Activated CD4-positive, alpha-beta memory T cell treated with anti-CD3 and anti-CD28 coated beads, Interleukin-2, amount 10 ng/mL, durations not matched to agents 7 days and 5 days (primary cell): Measurements from ENCODE around the gene EIF4E2. TPM values are rescaled to one million over a fixed set of nuclear protein-coding genes. Genes with fewer than 3 reads are reported as not detected.

Experiments
- CTCF ChIA-PET: fragments of 350-600 bp; sonication (Branson Sonifier 250); formaldehyde crosslinking; loops from one replicate; lab custom pipeline; 2021; ENCODE audit warnings: antibody characterized with exemption, inconsistent platforms; lab: Charles Lee
- POLR2A ChIA-PET: fragments of 350-600 bp; sonication (Branson Sonifier 250); formaldehyde crosslinking; loops from one replicate; lab custom pipeline; 2021; ENCODE audit warnings: antibody characterized with exemption; lab: Charles Lee
- DNase-seq: peaks from one replicate; pipeline ENCODE4 v3.0.0-alpha.2; 2020
- H3K27ac Mint-ChIP-seq: one replicate; pipeline ENCODE4 v1.8.0; 2021; ENCODE audit warnings: mild to moderate bottlenecking, mixed read lengths
- H3K27me3 Mint-ChIP-seq: one replicate; pipeline ENCODE4 v1.8.0; 2021; ENCODE audit warnings: mixed read lengths
- H3K36me3 Mint-ChIP-seq: one replicate; pipeline ENCODE4 v1.8.0; 2021; ENCODE audit warnings: low read depth, mixed read lengths
- H3K4me1 Mint-ChIP-seq: one replicate; pipeline ENCODE4 v1.8.0; 2021; ENCODE audit warnings: mixed read lengths
- H3K4me3 Mint-ChIP-seq: one replicate; pipeline ENCODE4 v1.8.0; 2021; ENCODE audit warnings: mild to moderate bottlenecking, mixed read lengths
- H3K9me3 Mint-ChIP-seq: one replicate; pipeline ENCODE4 v1.8.0; 2021; ENCODE audit warnings: mixed read lengths
- total RNA-seq, 2 experiments: library from RNA; stranded (reverse); gene quantifications; one replicate each; pipeline ENCODE4 v1.2.3, GENCODE V29; 2021

The EIF4E2 gene, protein sequence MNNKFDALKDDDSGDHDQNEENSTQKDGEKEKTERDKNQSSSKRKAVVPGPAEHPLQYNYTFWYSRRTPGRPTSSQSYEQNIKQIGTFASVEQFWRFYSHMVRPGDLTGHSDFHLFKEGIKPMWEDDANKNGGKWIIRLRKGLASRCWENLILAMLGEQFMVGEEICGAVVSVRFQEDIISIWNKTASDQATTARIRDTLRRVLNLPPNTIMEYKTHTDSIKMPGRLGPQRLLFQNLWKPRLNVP
- total RNA-seq = 10 to 100 TPM; 72.8 to 74.6 TPM

DNA sequence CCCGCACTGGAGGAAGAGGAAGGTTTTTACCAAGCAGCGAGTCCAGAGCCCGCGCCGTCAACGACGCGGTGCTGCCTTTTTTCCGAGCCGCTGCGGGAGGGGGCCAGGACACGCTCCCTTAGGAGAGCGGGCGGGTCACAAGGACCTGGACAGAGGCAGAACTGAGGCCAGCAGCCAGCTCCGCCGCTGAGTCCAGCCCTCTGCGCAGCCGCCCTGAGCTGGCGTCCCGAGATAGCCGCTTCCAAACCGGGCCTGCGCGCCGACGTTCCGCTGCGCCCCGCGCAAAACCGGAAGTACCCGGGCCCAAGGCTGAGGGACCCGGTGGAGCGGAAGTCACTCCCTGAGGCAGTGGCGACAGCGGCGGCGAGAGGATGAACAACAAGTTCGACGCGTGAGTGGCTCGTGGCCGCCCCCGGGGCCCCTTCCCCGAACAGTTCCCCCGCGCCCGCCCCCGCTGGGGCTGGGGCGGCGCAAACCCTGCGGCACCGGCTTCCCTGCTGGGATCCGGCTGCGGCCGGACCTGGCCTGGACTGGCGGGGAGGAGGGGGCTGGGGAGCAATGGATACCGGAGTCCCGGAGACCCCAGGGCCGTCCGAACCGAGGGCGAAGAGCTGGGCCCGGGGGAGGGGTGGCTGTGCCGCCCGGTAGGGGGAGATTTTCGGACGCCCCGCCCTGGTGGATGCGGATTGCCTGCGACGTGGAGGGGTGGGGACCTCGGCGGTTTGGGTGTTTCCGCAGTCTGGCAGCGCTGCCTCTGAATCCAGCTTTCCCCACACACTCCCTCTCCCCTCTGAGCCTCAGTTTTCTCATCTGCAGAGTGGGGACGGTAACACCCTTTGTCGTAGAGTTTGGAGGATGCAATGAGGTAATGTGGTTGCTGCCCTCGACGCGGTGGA is at the start of gene EIF4E2, which contains the start of gene TIGD1:
Gene EIF4E2, plus strand, starts transcription at position 336 of the 896 bp plus-strand sequence. Its CDS starts 36 bp downstream, at position 372.
Gene TIGD1, minus strand, starts transcription at position 204 of the 896 bp plus-strand sequence. CDS start 675 bp downstream, outside the sequence.
- Mint-ChIP-seq H3K27me3 (no peaks in the 10 kb centered on the region), H3K4me1 (peaks cover 67% of the 10 kb centered on the region), H3K27ac (peak within 1 kb of the TSS; percentile 99), H3K36me3 (peaks cover 56% of the 10 kb centered on the region), H3K4me3 (peak within 1 kb of the TSS; percentile 95), H3K9me3 (no peaks in the 10 kb centered on the region)
- CTCF ChIA-PET = interaction anchor here (1.1 kb wide), 1 partner anchor 12 kb away, joined by 4 read pairs; no protein-coding TSS in a partner anchor
- DNase-seq = peak; percentile 92
- POLR2A ChIA-PET = interaction anchor here (0.6 to 1.5 kb wide), 19 partner anchors 9 to 1288 kb away, joined by 3 to 14 read pairs (median 4); partner anchors contain the start of genes CHRNG, EFHD1 and INPP5D

DNA sequence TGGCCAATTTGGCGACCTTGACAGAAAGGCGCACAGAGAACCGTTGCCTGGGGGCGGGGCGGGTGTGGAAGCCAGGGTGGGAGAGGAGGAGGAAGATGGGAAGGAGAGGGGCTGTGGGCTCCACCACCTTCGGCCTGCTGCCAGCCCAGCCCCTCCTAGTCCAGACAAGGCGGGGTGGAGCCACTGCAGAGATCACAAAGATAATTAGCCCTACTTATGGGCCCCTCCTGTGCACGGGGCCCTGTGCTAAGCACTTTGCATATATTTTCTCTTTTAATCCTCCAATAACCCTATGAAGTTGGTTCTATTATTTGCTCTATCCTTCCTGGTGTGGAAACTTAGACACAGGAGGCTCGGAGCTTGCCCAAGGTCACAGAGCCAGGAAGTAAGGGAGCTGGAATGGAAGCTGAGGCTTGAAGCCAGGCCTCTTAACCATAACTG is 49.1 kb upstream of the EIF4E2 start:
- Mint-ChIP-seq H3K36me3 (no peaks in the 10 kb centered on the region), H3K4me3 (no peak overlapping the region), H3K27me3 (peaks cover 49% of the 10 kb centered on the region), H3K4me1 (peaks cover 4% of the 10 kb centered on the region), H3K27ac (no peak overlapping the region), H3K9me3 (no peaks in the 10 kb centered on the region)
- ChIA-PET CTCF (no interaction called here), POLR2A (no interaction called here)
- no peak for DNase-seq

DNA sequence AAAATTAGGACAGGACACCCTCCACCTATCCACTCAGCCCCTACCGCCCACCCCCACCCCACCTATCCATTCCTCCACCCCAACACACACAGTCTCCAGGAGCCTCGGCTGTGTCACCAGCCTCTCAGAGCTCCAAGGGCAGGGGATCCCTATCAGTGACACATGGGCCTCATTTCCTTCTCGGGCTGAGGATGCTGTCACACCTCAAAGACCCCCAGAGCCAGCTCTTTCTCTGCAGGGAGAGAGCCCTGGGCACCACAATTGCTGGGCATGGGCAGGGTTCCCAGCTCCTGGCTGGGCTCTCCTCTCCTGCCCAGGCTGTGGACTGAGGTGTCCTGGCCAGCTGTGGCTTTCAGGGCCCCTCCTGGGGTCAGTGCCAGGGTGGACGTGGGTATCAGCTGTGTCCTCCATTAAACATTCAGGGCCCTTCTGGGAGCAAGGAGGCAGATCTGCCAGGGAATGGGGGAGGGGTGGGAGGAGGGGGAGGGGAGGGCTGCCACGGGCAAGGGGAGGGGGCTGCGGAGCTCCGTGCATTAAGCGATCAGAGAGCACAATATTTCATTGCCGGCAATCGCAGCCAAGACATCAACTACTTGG is 48.6 kb upstream of the EIF4E2 start:
- Mint-ChIP-seq H3K27me3 (peaks cover 49% of the 10 kb centered on the region), H3K4me1 (peaks cover 4% of the 10 kb centered on the region), H3K4me3 (no peak overlapping the region), H3K9me3 (no peaks in the 10 kb centered on the region), H3K27ac (no peak overlapping the region), H3K36me3 (no peaks in the 10 kb centered on the region)
- no peak for DNase-seq
- ChIA-PET POLR2A (no interaction called here), CTCF (no interaction called here)

DNA sequence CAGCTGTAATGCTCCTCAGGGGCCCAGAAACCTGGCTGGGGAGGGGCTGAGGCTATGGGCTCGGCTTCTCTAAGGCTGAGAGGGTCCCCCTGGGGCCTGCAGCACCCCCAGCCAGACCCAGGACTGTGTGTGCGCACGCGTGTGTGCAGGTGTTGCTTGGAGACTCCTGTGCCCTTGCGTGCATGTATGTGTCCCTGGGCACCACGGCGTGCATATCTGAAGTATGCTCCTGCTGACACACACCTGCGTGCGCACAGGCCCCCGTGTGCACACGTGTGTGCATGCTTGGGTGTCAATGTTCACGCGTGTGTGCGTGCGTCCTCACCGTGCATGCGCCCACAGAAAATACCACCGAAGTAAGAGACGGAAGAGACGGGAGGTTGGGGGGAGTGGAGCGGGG is 48.0 kb upstream of the EIF4E2 start:
- no peak for DNase-seq
- Mint-ChIP-seq H3K27ac (no peak overlapping the region), H3K27me3 (peaks cover 49% of the 10 kb centered on the region), H3K4me1 (peaks cover 4% of the 10 kb centered on the region), H3K9me3 (no peaks in the 10 kb centered on the region), H3K36me3 (no peaks in the 10 kb centered on the region), H3K4me3 (peak overlapping the region; percentile 32)
- POLR2A ChIA-PET = no interaction called here
- CTCF ChIA-PET = no interaction called here

DNA sequence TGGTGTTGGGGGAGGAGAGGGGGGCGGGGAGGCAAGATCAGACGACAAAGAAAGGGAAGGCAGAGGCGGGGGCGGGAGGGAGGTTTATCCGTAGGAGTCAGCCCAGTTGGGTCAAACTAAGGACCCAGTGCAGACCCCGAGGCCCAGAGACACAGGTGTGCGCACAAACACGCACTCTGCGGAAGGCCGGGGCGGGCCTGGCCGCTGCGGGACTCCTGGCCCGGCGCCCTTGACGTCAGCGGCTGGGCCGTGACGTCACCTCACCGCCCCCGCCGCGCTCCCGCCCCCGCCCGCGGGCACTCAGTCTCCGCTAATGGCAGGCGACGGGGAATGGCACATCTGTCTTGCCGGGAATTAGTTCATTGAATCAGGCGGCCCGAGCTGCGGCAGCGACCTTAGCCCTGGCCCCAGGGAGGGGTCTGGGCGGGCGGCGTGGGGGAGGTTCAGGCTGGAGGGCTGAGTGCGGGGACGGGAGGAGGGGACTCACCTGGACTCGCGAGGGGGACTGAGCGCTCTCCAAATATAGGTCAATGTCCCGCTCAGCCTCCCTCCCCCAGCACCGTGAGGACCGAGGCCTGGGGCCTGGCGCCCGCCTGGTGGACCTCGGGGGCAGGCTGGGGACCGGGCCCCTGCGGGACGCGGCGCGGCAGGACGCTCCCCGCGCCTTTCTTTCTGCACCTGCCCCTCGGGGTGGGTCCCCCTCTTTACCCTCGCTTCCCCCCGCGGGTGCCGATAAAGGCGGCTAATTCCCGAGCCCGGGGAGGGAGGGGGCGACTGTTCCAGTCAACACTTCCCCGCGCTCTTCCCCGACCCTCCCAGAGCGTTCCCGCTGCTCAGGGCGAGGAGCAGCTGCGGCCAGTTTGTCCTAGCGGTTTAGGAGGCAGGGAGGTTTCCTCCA is 47.3 kb upstream of the EIF4E2 start:
- ChIA-PET CTCF (interaction anchor here (1.1 kb wide), 1 partner anchor 19 kb away, joined by 3 read pairs; no protein-coding TSS in a partner anchor), POLR2A (no interaction called here)
- DNase-seq = peak; percentile 27
- H3K27me3 Mint-ChIP-seq = peaks cover 49% of the 10 kb centered on the region
- no peak overlapping the region for H3K4me3 Mint-ChIP-seq
- H3K9me3 Mint-ChIP-seq = no peaks in the 10 kb centered on the region
- peaks cover 4% of the 10 kb centered on the region for H3K4me1 Mint-ChIP-seq
- H3K36me3 Mint-ChIP-seq = no peaks in the 10 kb centered on the region
- no peak overlapping the region for H3K27ac Mint-ChIP-seq

DNA sequence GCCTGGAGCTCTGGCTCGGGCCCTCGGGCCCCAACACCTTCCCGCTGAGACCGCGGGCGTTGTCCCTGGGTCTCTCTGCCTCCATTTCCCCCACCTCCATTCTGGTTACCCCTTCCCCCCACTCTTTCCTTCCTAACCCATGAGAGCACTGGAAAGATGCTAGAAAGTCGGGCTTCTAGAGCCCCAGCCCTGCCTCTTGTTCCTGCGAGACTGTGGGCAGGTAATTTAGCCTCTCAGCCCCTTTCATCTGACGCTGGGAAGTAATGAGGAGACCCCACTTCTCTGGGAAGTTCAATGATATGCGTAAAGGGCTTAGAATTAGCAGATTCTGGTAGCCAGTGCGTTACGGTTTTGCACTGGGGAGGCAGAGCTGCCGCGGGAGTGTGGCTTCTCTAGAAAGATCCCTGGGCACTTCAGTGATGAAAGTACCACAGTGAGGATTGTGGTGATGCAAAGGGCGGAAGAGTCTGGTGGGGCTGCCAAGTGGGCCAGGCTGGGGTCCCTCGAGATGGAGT is 46.6 kb upstream of the EIF4E2 start:
- Mint-ChIP-seq H3K9me3 (no peaks in the 10 kb centered on the region), H3K36me3 (no peaks in the 10 kb centered on the region), H3K27ac (no peak overlapping the region), H3K27me3 (peaks cover 45% of the 10 kb centered on the region), H3K4me3 (no peak overlapping the region), H3K4me1 (peaks cover 4% of the 10 kb centered on the region)
- no peak for DNase-seq
- POLR2A ChIA-PET = no interaction called here
- CTCF ChIA-PET = interaction anchor here (1.1 kb wide), 1 partner anchor 18 kb away, joined by 3 read pairs; no protein-coding TSS in a partner anchor

DNA sequence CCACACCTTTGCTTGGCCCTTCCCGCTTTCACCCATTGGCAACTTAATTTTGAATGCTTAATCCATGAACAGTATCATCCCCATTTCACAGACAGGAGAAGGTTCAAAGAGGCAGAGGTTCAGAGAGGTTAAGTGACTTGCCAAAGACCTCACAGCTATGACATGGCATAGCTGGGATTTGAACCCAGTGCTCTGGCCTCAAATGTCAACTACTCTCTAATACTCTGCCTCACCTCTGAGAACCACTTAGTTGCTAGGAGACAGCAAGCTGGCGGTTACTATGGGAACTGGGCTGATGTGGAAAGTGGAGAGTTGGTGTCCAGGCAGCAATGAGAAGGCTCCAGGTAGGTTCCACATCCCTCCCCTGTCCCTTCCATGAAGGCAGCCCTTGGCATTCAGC is 46.1 kb upstream of the EIF4E2 start:
- no peak for DNase-seq
- CTCF ChIA-PET = interaction anchor here (1.1 kb wide), 1 partner anchor 18 kb away, joined by 3 read pairs; no protein-coding TSS in a partner anchor
- Mint-ChIP-seq H3K36me3 (no peaks in the 10 kb centered on the region), H3K27me3 (peaks cover 45% of the 10 kb centered on the region), H3K4me3 (no peak overlapping the region), H3K9me3 (no peaks in the 10 kb centered on the region), H3K27ac (no peak overlapping the region), H3K4me1 (peaks cover 4% of the 10 kb centered on the region)
- POLR2A ChIA-PET = no interaction called here

DNA sequence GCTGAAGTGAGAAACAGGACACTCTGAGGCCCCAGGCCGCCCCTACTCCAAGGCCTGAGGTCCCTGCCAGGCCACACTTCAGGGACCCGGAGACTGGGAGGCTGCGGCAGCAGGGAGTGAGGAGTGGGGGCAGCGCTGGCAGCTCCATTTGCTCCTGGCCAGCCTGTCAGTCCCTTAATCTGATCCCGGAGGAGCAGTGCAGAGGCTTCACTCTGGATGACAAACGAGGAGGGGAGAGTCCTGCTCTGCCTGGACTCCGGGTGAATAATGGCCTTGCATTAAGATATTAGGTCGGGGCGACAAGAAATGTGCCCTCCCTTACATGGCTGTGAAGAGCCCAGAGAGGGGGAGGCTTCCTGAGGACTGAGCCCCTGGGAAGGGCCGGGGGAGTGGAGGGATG is 44.6 kb upstream of the EIF4E2 start:
- H3K27me3 Mint-ChIP-seq = peaks cover 40% of the 10 kb centered on the region
- no peaks in the 10 kb centered on the region for H3K9me3 Mint-ChIP-seq
- no peak for DNase-seq
- H3K36me3 Mint-ChIP-seq = no peaks in the 10 kb centered on the region
- POLR2A ChIA-PET = no interaction called here
- H3K4me1 Mint-ChIP-seq = peaks cover 4% of the 10 kb centered on the region
- CTCF ChIA-PET = no interaction called here
- H3K27ac Mint-ChIP-seq = no peak overlapping the region
- H3K4me3 Mint-ChIP-seq = no peak overlapping the region

DNA sequence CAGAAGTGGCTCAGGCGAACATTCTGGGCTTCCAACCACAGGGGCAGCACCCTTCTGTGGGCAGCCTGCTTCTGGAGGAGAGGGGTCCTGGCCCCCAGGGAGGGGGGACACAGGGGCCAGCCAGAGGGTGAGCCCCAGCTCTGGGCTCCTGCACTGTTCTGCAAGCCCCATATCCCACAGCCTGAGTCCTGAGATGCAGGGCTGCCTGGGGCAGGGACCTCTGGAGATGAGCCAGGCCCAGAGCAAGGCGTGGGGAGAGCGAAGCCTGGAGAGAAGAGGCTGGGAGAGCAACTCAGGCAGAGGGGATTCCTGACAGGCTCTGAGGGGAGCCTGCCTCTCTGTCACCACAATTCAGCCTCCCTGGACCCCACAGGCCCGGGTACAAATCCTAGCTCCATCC is 43.8 kb upstream of the EIF4E2 start:
- Mint-ChIP-seq H3K27ac (no peak overlapping the region), H3K9me3 (no peaks in the 10 kb centered on the region), H3K4me1 (peaks cover 4% of the 10 kb centered on the region), H3K4me3 (no peak overlapping the region), H3K27me3 (peaks cover 35% of the 10 kb centered on the region), H3K36me3 (no peaks in the 10 kb centered on the region)
- CTCF ChIA-PET = no interaction called here
- no peak for DNase-seq
- POLR2A ChIA-PET = no interaction called here

DNA sequence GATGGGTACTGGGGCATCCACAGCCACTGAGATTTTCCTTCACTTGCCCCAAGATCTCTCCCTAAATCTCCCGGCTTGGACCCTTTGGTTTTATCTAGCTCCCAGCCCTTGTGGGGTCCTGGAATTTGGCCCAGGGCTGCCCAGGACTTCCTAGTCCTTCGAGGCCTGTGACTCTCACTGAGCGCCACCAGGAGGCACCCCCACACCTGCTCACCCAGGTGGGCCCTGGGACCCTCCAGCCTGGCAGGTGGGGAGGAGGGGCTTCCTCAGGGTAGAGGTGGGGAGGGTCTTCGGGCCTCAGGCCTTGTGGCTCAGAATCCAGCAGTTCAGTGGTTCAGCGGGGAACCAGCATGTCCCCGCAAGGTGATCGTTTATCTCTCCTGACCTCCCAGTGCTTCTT is 42.2 kb upstream of the EIF4E2 start:
- Mint-ChIP-seq H3K4me3 (no peak overlapping the region), H3K4me1 (peaks cover 2% of the 10 kb centered on the region), H3K27ac (no peak overlapping the region), H3K9me3 (no peaks in the 10 kb centered on the region), H3K27me3 (peaks cover 27% of the 10 kb centered on the region), H3K36me3 (no peaks in the 10 kb centered on the region)
- CTCF ChIA-PET = no interaction called here
- POLR2A ChIA-PET = no interaction called here
- no peak for DNase-seq

DNA sequence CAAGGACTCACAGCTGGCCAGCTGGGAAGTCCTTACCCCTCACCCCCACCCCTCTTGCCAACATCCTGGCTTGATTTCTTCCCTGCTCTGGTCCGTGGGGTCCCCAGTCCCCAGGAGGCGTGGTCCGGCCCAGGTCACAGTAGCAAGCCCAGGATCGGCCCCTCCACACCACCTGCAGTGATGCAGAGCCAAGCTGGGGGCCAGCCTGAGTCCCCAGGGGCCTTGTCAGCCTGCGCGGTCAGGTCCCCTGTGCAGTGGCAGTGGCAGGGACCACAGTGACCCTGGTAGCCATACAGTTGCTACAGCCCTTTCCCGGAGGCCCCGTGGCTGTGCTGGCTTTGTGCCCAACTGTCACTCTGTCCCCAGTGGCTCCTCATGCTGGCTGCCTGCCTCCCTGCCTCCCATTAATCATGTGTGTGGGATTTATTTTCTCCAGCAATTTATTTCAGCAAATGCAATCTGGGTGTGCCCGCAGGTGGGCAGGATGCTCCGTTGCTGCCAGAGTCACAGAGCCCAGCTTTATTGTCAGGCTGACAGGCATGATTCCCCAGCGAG is 39.1 kb upstream of the EIF4E2 start:
- no peak for DNase-seq
- Mint-ChIP-seq H3K9me3 (no peaks in the 10 kb centered on the region), H3K4me3 (no peak overlapping the region), H3K27ac (no peak overlapping the region), H3K27me3 (peaks cover 12% of the 10 kb centered on the region), H3K4me1 (no peaks in the 10 kb centered on the region), H3K36me3 (no peaks in the 10 kb centered on the region)
- CTCF ChIA-PET = no interaction called here
- POLR2A ChIA-PET = no interaction called here

DNA sequence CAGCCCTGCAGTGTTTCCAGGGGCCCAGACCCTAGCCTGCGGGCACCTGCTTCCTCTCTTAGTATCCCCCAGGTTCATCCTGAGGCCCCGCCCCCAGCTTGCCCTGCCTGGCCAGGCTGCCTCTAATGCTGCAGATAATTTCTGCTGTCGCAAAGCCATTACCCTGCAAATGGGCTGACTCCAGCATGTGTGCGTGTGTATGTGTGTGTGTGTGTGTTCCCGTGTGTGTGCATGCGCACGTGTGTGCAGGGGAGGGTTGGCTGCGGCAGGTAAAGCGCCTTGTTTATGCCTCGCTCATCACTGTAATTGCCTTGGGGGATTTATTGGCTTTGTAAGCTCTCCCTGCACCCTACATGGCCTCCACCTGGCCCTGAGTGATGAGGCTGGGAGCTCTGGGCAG is 37.9 kb upstream of the EIF4E2 start:
- H3K9me3 Mint-ChIP-seq = no peaks in the 10 kb centered on the region
- H3K27ac Mint-ChIP-seq = no peak overlapping the region
- no peaks in the 10 kb centered on the region for H3K4me1 Mint-ChIP-seq
- peaks cover 12% of the 10 kb centered on the region for H3K27me3 Mint-ChIP-seq
- no peak overlapping the region for H3K4me3 Mint-ChIP-seq
- POLR2A ChIA-PET = no interaction called here
- no peaks in the 10 kb centered on the region for H3K36me3 Mint-ChIP-seq
- DNase-seq = no peak
- CTCF ChIA-PET = interaction anchor here (1.4 kb wide), 2 partner anchors 9 to 72 kb away, joined by 3 read pairs; no protein-coding TSS in a partner anchor
